ENCODE results near the gene DCAKD.

The DCAKD gene

DNA sequence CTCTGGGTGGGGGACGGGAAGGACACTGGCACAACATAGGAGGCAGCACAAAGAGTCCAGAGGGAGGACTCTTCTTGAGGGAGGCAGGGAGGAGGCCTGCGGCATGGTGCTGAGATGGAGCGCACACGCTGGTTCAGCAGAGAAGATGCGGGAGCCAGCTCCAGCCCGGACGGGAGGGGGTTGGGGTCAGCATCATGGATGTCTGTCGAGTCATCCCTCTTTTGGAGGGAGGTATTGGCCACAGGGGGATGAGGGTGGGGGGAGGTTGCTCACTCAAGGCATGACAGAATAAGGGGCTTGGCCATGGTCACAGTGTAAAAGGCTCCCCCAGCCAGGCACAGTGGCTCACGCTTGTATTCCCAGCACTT, 19.3 kb downstream of the DCAKD start:
- in situ Hi-C loops (cut with MboI; ENCODE audit: low sequenced_read_pairs), result loop anchor here (10.0 kb wide), 1 partner anchor 117 kb away; the partner anchor contains the start of gene GFAP

DNA sequence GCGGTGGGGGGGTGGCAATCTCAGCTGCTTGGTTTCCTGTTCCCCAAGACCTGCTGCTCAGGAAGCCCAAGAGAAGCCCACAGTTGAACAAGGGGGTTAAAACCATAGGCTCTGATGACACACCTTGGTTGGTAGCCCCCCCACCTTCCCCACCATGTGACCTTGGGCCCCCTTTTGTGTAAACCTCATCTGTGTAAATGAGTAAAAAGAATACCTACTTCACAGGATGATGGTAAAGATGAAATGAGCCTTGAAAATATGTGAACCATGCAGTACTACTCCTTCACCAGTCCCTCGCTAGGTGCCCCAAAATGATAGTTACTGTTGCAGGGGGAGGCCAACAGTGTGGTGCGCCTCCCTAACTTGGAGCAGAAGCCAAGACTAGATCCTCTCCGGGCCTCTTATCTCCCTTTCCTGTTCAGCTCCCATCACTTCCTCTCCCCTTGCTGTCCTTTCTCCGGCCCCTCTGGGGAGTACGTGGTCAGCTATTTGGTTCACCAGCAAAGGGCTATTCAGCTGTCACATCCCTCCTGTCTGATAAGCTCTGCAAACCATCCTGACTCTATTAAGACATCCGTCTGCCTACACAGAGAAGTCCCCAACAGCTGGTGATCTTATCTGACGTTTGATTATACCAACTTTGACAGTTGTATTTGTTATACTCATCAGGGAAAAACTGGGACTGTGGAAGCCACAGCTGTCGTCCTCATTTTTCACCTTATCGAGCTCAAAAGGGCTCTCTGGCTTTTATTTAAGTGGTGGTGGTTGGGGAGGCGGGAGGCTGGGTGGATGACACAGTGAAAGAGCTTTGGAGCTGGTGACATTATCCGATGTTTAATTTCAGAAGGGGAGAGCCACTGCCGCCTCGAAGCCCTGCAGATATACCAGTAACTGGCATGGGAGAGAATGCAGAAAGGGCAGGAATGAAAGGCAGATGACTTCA, 19.9 kb downstream of the DCAKD start:
- in situ Hi-C loops (cut with MboI; ENCODE audit: low sequenced_read_pairs), result loop anchor here (10.0 kb wide), 1 partner anchor 117 kb away; the partner anchor contains the start of gene GFAP

GRCh38 chr17:45030733-45031132, 20.7 kb downstream of the DCAKD start:
- in situ Hi-C loops (cut with MboI; ENCODE audit: low sequenced_read_pairs), result loop anchor here (10.0 kb wide), 1 partner anchor 116 kb away; the partner anchor contains the start of gene GFAP

DNA sequence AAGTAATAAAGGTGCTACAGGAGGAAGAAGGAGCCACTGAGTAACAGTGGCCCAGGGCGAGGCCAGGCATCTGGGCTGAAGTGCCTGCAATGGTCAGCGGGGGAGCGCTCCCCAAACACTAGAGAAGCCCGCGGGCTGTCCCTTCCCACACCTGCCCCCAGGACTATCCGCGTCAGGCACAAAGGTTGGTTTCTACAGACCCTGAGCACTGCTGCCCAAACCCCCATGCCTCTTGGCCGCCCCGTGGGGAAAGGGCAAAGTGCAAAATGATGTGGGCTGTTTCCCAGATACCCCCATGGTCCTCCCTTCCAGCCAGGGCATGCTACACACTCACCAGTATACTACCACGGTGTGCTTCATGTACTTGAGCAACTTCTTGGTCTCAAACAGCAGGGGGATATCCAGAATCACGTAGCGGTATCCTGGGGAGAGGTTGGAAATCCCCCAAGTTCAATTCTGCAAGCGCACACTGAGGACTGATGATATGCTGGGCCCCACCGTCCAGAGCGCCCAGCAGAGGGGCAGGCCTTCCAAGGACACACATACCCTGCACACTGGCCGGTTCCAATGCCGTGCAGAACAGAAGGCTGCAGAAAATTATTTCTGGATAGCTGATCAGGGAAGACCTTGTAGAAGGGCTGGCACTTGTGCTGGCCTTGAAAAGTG, 21.5 kb downstream of the DCAKD start:
- in situ Hi-C loops (cut with MboI; ENCODE audit: low sequenced_read_pairs), result loop anchor here (10.0 kb wide), 1 partner anchor 115 kb away; the partner anchor contains the start of gene GFAP

DNA sequence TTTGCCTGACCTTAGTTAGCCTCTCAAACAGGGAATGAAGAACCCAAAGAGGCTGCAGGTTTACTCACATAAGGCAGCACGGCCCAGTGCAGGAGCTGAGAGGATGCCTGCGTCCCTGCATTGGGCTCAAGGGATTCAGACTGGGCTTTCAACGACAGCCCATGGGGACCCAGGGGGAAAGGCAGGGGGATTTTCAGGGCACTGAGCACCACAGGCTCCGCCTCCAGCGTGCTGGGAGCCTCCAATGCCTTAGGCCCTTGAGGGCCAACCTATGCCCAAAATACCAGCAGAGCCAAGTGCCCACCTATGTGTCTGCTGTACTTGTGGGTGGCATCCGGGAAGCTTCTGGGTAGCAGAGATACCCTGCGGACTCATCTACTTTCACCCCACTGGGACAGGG, 22.3 kb downstream of the DCAKD start:
- in situ Hi-C loops (cut with MboI; ENCODE audit: low sequenced_read_pairs), result no loop called here

GRCh38 chr17:45022655-45023339, 28.6 kb downstream of the DCAKD start:
- in situ Hi-C loops (cut with MboI; ENCODE audit: low sequenced_read_pairs), result no loop called here

- in situ Hi-C loops (cut with MboI; ENCODE audit: low sequenced_read_pairs), result no loop called here
Observed at GRCh38 chr17:45022288-45022648, 29.2 kb downstream of the DCAKD start.

DNA sequence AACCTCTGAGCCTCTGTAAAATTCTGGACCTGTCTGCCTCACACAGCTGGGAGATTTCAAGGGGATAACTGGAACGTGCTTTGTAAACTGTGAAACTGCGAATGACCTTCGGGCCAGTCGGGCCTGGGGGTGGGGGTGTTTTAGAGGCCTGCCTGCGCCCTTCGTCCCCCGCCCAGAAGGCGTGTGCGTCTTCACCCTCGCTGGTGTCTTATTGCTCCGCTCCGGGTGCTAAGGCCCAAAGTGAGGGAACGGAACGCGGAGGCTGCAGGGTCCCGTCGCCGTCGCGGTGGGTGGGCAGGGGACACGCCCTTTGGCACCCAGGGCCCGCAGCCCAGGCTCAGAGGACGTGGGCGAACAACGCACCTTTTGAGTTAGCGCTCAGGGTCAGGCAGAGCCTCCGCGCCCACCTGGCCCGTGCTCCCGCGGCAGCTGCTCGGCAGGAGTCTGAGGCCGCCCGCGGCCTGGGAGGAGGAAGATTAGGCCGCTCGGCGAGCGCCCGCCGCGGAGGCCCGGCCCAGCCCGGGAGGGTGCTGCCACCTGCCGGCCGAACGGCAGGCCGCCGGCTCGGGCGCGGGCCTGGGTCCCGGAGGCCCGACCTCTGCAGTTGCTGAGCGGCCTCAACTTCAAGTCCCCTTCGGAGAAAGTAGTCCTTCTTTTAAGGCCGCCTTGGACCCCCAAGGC, 29.7 kb downstream of the DCAKD start:
- in situ Hi-C loops (cut with MboI; ENCODE audit: low sequenced_read_pairs), result no loop called here

DNA sequence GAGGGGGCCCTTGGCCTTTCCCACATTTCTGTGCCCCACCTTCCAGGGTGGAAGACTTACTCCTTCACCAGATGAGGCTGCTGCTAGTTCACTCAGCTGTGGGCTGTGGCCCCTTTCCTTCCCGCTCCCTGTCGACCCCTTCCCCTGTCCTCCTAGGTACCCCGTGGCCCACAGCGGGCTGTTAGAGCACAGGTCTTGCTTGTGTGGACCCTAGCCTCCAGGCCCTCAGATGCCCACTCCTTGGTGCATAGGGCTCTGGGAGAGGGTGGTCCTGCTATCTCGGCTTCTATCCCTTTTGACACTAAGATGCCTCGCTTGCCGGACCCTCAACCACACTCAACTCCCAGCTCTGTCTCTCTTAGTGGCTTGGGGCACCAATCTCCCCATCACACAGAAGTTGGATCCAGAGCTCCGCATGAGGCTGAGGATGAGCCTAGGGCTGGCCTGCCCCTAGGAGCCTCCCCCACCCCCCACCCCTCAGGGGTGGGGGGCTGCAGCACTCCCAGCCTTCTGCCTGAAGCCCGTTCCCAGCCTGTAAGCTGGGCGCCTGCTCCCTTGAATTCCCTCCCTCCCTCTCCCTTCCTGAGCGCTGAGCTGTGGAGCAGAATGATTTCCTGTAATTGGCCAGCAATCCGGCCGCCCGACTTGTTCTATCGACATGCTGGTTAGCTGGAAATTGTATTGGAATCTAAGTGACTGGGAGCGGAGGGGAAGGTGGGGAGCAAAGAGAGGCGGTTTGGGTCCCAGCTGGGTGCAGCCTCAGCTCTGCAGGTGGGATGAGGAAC, 30.9 kb downstream of the DCAKD start:
- in situ Hi-C loops (cut with MboI; ENCODE audit: low sequenced_read_pairs), result no loop called here

- in situ Hi-C loops (cut with MboI; ENCODE audit: low sequenced_read_pairs), result loop anchor here (10.0 kb wide), 1 partner anchor 94 kb away; no protein-coding TSS in a partner anchor
Observed at GRCh38 chr17:45018848-45019711, 32.4 kb downstream of the DCAKD start.

- in situ Hi-C loops (cut with MboI; ENCODE audit: low sequenced_read_pairs), result loop anchor here (10.0 kb wide), 1 partner anchor 94 kb away; no protein-coding TSS in a partner anchor
Observed at GRCh38 chr17:45018514-45018847, 33.0 kb downstream of the DCAKD start.

GRCh38 chr17:45016823-45017222, 34.6 kb downstream of the DCAKD start:
- in situ Hi-C loops (cut with MboI; ENCODE audit: low sequenced_read_pairs), result loop anchor here (10.0 kb wide), 1 partner anchor 92 kb away; no protein-coding TSS in a partner anchor

DNA sequence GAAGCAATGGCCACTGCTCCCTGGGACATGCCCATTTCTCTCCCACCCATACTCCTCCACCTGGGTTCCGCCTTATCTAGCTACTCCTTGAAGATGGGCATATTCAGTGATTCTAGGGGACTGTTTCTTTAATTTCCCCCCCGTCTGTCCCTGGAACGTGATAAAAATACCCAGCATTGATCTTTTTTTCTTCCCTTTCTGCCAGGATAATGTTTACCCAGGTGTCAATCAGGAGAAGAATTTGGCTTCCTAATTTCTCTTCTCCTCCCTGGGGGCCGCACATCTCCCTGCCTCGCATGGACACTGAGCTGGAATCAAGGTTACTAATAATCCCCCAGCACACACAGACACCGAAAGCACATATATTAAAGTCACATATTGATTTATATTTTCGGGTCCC, 35.2 kb downstream of the DCAKD start:
- in situ Hi-C loops (cut with MboI; ENCODE audit: low sequenced_read_pairs), result loop anchor here (10.0 kb wide), 1 partner anchor 91 kb away; no protein-coding TSS in a partner anchor

DNA sequence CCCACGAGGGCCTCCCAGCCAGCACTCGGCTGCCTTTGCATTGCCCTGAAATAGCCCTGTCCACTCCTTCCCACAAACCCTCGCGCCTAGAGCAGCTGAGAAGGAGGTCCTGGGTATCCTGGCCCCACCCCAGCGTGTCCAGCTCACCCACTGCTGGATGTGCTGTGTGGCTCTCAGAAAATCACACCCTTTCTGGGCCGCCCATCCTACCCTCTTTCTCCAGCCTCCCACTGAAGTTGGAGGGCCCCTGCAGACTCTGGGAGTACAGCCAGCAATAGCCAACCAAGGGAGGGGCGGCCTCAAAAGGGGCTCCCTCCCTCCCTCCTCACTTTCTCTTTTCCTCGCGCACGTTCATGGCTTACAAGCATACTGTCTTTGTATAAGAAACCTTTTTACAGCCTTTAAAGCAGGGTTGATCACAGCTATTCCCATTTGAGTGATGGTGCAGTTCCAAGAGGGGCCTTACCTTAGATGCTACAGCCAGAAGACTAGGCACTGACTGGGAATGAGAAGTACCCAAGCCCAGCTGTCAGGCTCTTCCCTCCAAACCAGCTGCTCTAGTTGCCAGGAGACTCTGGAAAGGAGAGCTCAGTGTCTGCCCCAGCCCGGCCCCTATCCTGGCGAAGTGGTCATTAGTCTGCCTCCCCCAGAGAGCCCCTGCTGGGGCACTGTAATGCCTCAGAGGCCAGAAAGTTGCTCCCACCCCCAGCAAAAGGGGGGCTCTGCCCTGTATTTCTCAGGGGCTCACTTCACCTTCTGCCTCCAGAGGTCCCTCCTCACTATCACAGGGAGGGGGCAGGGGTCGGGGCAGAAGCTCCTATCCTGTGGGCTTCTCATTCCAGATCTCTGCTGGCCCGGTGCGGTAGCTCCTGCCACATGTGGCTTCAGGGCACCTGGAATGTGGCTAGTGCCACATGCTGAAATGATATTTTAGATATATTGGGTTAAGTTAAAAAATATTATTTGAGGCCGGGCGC, 38.1 kb downstream of the DCAKD start:
- in situ Hi-C loops (cut with MboI; ENCODE audit: low sequenced_read_pairs), result loop anchor here (10.0 kb wide), 1 partner anchor 89 kb away; no protein-coding TSS in a partner anchor

DNA sequence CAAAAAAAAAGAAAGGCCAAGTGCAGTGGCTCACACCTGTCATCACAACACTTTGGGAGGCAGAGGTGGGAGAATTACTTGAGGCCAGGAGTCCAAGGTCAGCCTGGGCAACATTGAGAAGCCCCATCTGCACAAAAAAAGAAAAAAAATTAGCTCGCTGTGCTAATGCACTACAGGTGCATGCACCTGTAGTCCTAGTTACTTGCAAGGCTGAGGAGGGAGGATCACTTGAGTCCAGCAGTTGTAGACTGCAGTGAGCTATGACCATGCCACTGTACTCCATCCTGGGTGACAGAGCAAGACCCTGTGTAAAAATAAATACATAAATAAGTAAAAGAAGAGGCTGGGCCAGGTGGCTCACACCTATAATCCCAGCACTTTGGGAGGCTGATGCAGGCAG, 39.7 kb downstream of the DCAKD start:
- in situ Hi-C loops (cut with MboI; ENCODE audit: low sequenced_read_pairs), result loop anchor here (10.0 kb wide), 1 partner anchor 87 kb away; no protein-coding TSS in a partner anchor

GRCh38 chr17:45009676-45010467, 41.6 kb downstream of the DCAKD start:
- in situ Hi-C loops (cut with MboI; ENCODE audit: low sequenced_read_pairs), result loop anchor here (10.0 kb wide), 1 partner anchor 85 kb away; no protein-coding TSS in a partner anchor

DNA sequence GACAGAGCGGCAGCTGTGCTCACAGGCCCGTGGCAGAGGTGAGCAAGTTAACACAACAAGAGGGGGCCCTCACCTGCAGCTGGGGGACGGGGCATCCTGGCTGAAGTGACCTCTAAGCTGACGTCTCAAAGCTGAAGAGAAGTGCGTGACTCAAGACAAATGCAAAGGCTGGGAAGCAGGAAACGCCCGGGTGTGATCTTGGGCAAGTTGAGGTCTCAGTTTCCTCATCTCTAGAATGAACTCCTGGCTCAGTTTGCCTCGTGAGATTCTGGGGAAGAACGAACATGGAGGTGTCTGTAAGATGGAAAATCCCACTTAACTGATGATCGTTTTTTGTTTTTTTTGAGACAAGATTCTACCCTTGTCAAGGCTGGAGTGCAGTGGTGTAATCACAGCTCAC, 43.2 kb downstream of the DCAKD start:
- in situ Hi-C loops (cut with MboI; ENCODE audit: low sequenced_read_pairs), result no loop called here

Data from HL-60/S4 treated with retinoic acid at 250 ng/mL for 4 days and 3 days (cell line).